Neutrophil (primary cell): ENCODE results near the gene VPS8.
"Not testable (repeated sequence)": the region's sequence is repeated elsewhere in the genome, so short reads cannot be mapped to it uniquely, and the experiment has no call there.

Source experiments
- H3K27ac ChIP-seq: fragments of 200-600 bp; sonication (generic); 2 replicates; pipeline ENCODE4 v1.5.1; 2016; ENCODE audit warnings: mild to moderate bottlenecking, moderate library complexity
- H3K27me3 ChIP-seq: fragments of 200-600 bp; sonication (generic); 2 replicates; pipeline ENCODE4 v1.6.0; 2016; ENCODE audit warnings: mild to moderate bottlenecking
- H3K36me3 ChIP-seq: fragments of 200-600 bp; sonication (generic); 2 replicates; pipeline ENCODE4 v1.5.1; 2017
- H3K4me1 ChIP-seq, 2 experiments: fragments of 200-600 bp in 1 of 2; sonication (generic) in 1 of 2; 1 replicate in 1 of 2; 2 replicates in 1 of 2; pipeline versions ENCODE4 v1.5.1 to v1.6.1; 2013 to 2016; ENCODE audit warnings: low read depth in 1 of 2, low read length in 1 of 2, mild to moderate bottlenecking in 1 of 2, moderate library complexity in 1 of 2; ENCODE audit not compliant: control insufficient read depth in 1 of 2, insufficient read depth in 1 of 2
- H3K4me3 ChIP-seq, 2 experiments: fragments of 200-600 bp in 1 of 2; sonication (generic) in 1 of 2; 1 replicate in 1 of 2; 2 replicates in 1 of 2; pipeline ENCODE4 v1.5.1; 2013 to 2016; ENCODE audit warnings: low read depth in 1 of 2, low read length in 1 of 2, mild to moderate bottlenecking in 1 of 2, moderate library complexity in 1 of 2
- H3K9me3 ChIP-seq: fragments of 200-600 bp; sonication (generic); 2 replicates; pipeline ENCODE4 v1.5.1; 2016
- CTCF ChIP-seq: fragments of 200-600 bp; sonication (generic); IDR thresholded peaks from 2 replicates; pipeline ENCODE4 v1.5.1; 2016; ENCODE audit warnings: antibody characterized with exemption

Gene VPS8

GRCh38 chr3:184899953-184900595 is 88.1 kb downstream of the VPS8 start:
- TF ChIP-seq CTCF = no peak
- H3K9me3 ChIP-seq = no peaks in the 10 kb centered on the region

GRCh38 chr3:184907031-184907430 is 95.1 kb downstream of the VPS8 start:
- H3K36me3 ChIP-seq = peaks cover 68% of the 10 kb centered on the region
- H3K9me3 ChIP-seq, H3K27me3 ChIP-seq, H3K27ac ChIP-seq, H3K4me1 ChIP-seq, H3K4me3 ChIP-seq: not testable (repeated sequence)

More at GRCh38 chr3:184899953-184900595, 88.1 kb downstream of the VPS8 start:
- Histone ChIP-seq H3K36me3 (peaks cover 68% of the 10 kb centered on the region), H3K27ac (no peak overlapping the region), H3K4me1 (no peaks in the 10 kb centered on the region), H3K4me3 (no peak overlapping the region), H3K27me3 (no peaks in the 10 kb centered on the region)

- Histone ChIP-seq H3K36me3 (peaks cover 65% of the 10 kb centered on the region), H3K4me3 (no peak overlapping the region), H3K27ac (no peak overlapping the region), H3K27me3 (no peaks in the 10 kb centered on the region), H3K9me3 (no peaks in the 10 kb centered on the region), H3K4me1 (no peaks in the 10 kb centered on the region)
- TF ChIP-seq CTCF = no peak
Measured at GRCh38 chr3:184907681-184908649, 96.0 kb downstream of the VPS8 start.

GRCh38 chr3:184908859-184909258 is 96.9 kb downstream of the VPS8 start:
- Histone ChIP-seq H3K27ac (no peak overlapping the region), H3K9me3 (no peaks in the 10 kb centered on the region), H3K36me3 (peaks cover 72% of the 10 kb centered on the region), H3K4me1 (no peaks in the 10 kb centered on the region), H3K27me3 (no peaks in the 10 kb centered on the region), H3K4me3 (no peak overlapping the region)
- TF ChIP-seq CTCF = no peak

- Histone ChIP-seq H3K9me3 (no peaks in the 10 kb centered on the region), H3K4me1 (no peaks in the 10 kb centered on the region), H3K36me3 (peaks cover 79% of the 10 kb centered on the region), H3K27me3 (no peaks in the 10 kb centered on the region), H3K4me3 (no peak overlapping the region), H3K27ac (no peak overlapping the region)
- no peak for TF ChIP-seq CTCF
Measured at GRCh38 chr3:184910664-184911063, 98.7 kb downstream of the VPS8 start.

- no peak for TF ChIP-seq CTCF
- Histone ChIP-seq H3K27me3 (no peaks in the 10 kb centered on the region), H3K9me3 (no peaks in the 10 kb centered on the region), H3K4me3 (no peak overlapping the region), H3K36me3 (peaks cover 83% of the 10 kb centered on the region), H3K4me1 (no peaks in the 10 kb centered on the region), H3K27ac (no peak overlapping the region)
Measured at GRCh38 chr3:184911570-184911969, 99.6 kb downstream of the VPS8 start.
